ENCODE measurements around the gene TNFRSF4.

- TF ChIP-seq KDM5A (IDR thresholded peaks at IDR 0.05; ENCODE audit: borderline replicate concordance, low read length): no peak
- TF ChIP-seq SP1 (IDR thresholded peaks at IDR 0.05): no peak
- TF ChIP-seq SP1 (CRISPR knock-in tag; IDR thresholded peaks at IDR 0.05): no peak
Measured at GRCh38 chr1:1203561-1204424, 10.2 kb downstream of the TNFRSF4 start.
